Neural cell (in vitro differentiated cells): ENCODE results near the gene CAV2.

ENCODE experiments used
- EP300 ChIP-seq: fragments of 450-650 bp; conservative IDR thresholded peaks from 2 replicates; pipeline ENCODE4 v1.6.1; 2014; ENCODE audit warnings: antibody characterized with exemption, mild to moderate bottlenecking, moderate library complexity; ENCODE audit not compliant: poor library complexity, severe bottlenecking
- EZH2 ChIP-seq: fragments of 200-600, 300-800 bp; shearing (Covaris generic), sonication (generic); IDR thresholded peaks from 2 replicates; pipeline ENCODE4 v1.6.1; 2014; ENCODE audit warnings: antibody characterized with exemption, low read length, borderline replicate concordance, mild to moderate bottlenecking; ENCODE audit not compliant: insufficient read depth, poor library complexity, severe bottlenecking
- MXI1 ChIP-seq: fragments of 450-650 bp; conservative IDR thresholded peaks from 2 replicates; pipeline ENCODE4 v1.6.1; 2014; ENCODE audit warnings: antibody characterized with exemption, mild to moderate bottlenecking; ENCODE audit not compliant: poor library complexity, severe bottlenecking
- POLR2AphosphoS5 ChIP-seq: IDR thresholded peaks from 2 replicates; pipeline ENCODE4 v1.6.1; 2012
- RAD21 ChIP-seq: fragments of 450-650 bp; conservative IDR thresholded peaks from 2 replicates; pipeline ENCODE4 v1.6.1; 2014; ENCODE audit warnings: antibody characterized with exemption, mild to moderate bottlenecking, moderate library complexity
- TF ChIP-seq, protein P1 (sequence below): fragments of 450-650 bp; IDR thresholded peaks from 2 replicates; pipeline ENCODE4 v1.5.1; 2014; ENCODE audit warnings: antibody characterized with exemption, mild to moderate bottlenecking, moderate library complexity; ENCODE audit not compliant: poor library complexity, severe bottlenecking
- TF ChIP-seq, protein P2 (sequence below): IDR thresholded peaks from 2 replicates; pipeline ENCODE4 v1.6.1; 2012; ENCODE audit warnings: borderline replicate concordance

DNA sequence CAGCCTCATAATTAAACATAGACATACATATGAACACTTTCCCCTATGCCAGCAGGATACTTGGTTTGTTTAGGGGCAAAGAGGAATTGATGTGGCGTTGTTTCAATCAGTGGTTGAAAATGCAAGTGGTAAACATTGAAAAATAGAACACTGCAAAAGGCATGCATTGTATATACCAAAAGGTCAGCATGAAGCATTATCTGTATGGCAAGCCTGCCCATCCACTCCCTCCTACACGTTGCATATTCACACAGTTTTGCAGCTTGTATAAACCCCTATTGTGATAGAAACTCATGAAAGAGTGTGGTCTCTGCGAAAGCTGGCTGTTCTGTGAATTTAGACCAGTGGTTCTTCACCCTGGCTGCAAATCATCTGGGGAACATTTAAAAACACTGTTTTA is 42.4 kb downstream of the CAV2 start:
- TF ChIP-seq, protein P1, sequence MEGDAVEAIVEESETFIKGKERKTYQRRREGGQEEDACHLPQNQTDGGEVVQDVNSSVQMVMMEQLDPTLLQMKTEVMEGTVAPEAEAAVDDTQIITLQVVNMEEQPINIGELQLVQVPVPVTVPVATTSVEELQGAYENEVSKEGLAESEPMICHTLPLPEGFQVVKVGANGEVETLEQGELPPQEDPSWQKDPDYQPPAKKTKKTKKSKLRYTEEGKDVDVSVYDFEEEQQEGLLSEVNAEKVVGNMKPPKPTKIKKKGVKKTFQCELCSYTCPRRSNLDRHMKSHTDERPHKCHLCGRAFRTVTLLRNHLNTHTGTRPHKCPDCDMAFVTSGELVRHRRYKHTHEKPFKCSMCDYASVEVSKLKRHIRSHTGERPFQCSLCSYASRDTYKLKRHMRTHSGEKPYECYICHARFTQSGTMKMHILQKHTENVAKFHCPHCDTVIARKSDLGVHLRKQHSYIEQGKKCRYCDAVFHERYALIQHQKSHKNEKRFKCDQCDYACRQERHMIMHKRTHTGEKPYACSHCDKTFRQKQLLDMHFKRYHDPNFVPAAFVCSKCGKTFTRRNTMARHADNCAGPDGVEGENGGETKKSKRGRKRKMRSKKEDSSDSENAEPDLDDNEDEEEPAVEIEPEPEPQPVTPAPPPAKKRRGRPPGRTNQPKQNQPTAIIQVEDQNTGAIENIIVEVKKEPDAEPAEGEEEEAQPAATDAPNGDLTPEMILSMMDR = no peak
- TF ChIP-seq POLR2AphosphoS5 (no peak), RAD21 (no peak), EP300 (no peak), MXI1 (no peak), EZH2 (no peak)
- TF ChIP-seq, protein P2, sequence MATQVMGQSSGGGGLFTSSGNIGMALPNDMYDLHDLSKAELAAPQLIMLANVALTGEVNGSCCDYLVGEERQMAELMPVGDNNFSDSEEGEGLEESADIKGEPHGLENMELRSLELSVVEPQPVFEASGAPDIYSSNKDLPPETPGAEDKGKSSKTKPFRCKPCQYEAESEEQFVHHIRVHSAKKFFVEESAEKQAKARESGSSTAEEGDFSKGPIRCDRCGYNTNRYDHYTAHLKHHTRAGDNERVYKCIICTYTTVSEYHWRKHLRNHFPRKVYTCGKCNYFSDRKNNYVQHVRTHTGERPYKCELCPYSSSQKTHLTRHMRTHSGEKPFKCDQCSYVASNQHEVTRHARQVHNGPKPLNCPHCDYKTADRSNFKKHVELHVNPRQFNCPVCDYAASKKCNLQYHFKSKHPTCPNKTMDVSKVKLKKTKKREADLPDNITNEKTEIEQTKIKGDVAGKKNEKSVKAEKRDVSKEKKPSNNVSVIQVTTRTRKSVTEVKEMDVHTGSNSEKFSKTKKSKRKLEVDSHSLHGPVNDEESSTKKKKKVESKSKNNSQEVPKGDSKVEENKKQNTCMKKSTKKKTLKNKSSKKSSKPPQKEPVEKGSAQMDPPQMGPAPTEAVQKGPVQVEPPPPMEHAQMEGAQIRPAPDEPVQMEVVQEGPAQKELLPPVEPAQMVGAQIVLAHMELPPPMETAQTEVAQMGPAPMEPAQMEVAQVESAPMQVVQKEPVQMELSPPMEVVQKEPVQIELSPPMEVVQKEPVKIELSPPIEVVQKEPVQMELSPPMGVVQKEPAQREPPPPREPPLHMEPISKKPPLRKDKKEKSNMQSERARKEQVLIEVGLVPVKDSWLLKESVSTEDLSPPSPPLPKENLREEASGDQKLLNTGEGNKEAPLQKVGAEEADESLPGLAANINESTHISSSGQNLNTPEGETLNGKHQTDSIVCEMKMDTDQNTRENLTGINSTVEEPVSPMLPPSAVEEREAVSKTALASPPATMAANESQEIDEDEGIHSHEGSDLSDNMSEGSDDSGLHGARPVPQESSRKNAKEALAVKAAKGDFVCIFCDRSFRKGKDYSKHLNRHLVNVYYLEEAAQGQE = no peak
